Measurements from ENCODE around the gene TREM1.

TREM1 gene

GRCh38 chr6:41262401-41262800 is 24.1 kb downstream of the TREM1 start:
- no peak for DNase-seq (ENCODE audit: low read depth)
- no peak overlapping the region for H3K4me3 ChIP-seq (ENCODE audit: low read length)
- TF ChIP-seq, protein P1, sequence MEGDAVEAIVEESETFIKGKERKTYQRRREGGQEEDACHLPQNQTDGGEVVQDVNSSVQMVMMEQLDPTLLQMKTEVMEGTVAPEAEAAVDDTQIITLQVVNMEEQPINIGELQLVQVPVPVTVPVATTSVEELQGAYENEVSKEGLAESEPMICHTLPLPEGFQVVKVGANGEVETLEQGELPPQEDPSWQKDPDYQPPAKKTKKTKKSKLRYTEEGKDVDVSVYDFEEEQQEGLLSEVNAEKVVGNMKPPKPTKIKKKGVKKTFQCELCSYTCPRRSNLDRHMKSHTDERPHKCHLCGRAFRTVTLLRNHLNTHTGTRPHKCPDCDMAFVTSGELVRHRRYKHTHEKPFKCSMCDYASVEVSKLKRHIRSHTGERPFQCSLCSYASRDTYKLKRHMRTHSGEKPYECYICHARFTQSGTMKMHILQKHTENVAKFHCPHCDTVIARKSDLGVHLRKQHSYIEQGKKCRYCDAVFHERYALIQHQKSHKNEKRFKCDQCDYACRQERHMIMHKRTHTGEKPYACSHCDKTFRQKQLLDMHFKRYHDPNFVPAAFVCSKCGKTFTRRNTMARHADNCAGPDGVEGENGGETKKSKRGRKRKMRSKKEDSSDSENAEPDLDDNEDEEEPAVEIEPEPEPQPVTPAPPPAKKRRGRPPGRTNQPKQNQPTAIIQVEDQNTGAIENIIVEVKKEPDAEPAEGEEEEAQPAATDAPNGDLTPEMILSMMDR (IDR thresholded peaks at IDR 0.05; ENCODE audit: insufficient read depth, low read depth, low read length, missing control alignments), result no peak

GRCh38 chr6:41258196-41258493 is 28.3 kb downstream of the TREM1 start:
- H3K4me3 ChIP-seq (ENCODE audit: low read length), result no peak overlapping the region
- DNase-seq (ENCODE audit: low read depth), result no peak
- TF ChIP-seq, protein P1 (IDR thresholded peaks at IDR 0.05; ENCODE audit: insufficient read depth, low read depth, low read length, missing control alignments), result no peak

GRCh38 chr6:41257369-41258195 is 28.9 kb downstream of the TREM1 start:
- no peak overlapping the region for H3K4me3 ChIP-seq (ENCODE audit: low read length)
- peak; percentile 24 for DNase-seq (ENCODE audit: low read depth)
- TF ChIP-seq, protein P1 (IDR thresholded peaks at IDR 0.05; ENCODE audit: insufficient read depth, low read depth, low read length, missing control alignments), result no peak

DNA sequence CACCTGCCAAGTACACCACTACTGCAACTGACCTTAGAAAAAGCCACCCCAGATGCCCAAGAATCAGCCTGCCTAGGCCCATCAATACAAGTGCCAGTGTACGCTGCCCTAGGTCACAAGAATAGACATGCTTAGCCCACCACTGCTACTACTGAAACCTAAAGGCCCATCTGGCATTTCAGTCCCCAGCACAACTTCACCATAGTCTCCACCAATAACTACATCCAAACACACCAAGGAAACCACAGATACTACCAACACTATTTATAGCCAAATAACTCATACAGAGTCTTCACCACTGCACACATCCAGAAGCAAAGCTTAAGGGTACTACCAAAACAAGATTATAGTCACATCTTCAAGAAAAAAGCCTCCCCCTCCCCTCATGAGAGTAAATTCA is 30.1 kb downstream of the TREM1 start:
- H3K4me3 ChIP-seq (ENCODE audit: low read length), result no peak overlapping the region
- DNase-seq (ENCODE audit: low read depth), result no peak
- TF ChIP-seq, protein P1 (IDR thresholded peaks at IDR 0.05; ENCODE audit: insufficient read depth, low read depth, low read length, missing control alignments), result no peak

DNA sequence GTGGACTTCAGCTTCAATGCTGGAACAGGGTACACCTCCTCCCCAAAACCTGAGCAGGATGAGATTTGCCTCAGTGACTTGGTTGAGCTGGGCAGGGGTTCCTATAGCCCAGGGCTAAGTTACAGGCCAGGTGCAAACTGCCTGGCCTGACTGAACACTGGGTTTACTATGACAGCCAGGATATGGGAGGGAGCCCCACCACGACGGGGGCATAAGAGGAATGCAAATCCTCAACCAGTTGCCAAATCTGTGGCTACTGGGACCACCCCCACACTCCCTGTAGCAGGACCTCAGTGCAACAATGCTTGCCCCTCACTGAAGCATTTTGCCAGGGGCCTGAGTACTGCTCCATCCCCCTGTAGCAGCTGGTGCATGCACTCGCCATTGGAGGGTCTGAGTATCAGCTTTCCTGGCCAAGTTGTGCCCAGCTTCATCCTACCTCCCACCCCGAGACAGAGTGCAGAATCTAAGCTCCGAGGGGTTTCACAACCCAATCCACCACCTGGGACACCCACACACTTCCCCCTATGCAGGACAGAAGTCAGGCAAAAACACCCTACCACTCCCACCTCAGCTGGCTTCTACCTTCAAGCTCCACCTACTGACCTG is 30.7 kb downstream of the TREM1 start:
- TF ChIP-seq, protein P1 (IDR thresholded peaks at IDR 0.05; ENCODE audit: insufficient read depth, low read depth, low read length, missing control alignments), result no peak
- no peak for DNase-seq (ENCODE audit: low read depth)

DNA sequence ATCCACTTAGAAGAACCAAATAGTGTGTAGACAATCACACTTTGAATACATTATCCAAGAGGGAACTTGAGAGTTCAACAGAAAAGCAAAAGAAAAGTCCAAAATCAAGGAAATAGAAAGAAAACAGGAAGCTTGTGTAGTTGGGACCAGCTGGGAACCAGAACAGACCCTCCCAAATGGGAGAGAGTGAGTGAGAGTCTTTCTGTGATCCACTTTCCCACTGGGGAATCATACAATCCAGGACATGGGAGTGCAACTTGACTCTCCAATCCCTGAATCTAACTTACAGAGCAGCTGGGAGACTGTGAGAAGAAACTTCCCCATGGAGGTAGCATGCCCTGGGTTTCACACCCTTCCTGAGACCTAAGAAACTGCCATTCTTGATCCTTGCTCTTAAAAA is 31.4 kb downstream of the TREM1 start:
- DNase-seq (ENCODE audit: low read depth), result no peak
- no peak overlapping the region for H3K4me3 ChIP-seq (ENCODE audit: low read length)
- TF ChIP-seq, protein P1 (IDR thresholded peaks at IDR 0.05; ENCODE audit: insufficient read depth, low read depth, low read length, missing control alignments), result no peak

More for the DNA sequence above, 30.7 kb downstream of the TREM1 start:
- H3K4me3 ChIP-seq (ENCODE audit: low read length), result no peak overlapping the region
